ENCODE results near the gene SRBD1.
"Not testable (repeated sequence)": the region's sequence is repeated elsewhere in the genome, so short reads cannot be mapped to it uniquely, and the experiment has no call there.

SRBD1 gene

DNA sequence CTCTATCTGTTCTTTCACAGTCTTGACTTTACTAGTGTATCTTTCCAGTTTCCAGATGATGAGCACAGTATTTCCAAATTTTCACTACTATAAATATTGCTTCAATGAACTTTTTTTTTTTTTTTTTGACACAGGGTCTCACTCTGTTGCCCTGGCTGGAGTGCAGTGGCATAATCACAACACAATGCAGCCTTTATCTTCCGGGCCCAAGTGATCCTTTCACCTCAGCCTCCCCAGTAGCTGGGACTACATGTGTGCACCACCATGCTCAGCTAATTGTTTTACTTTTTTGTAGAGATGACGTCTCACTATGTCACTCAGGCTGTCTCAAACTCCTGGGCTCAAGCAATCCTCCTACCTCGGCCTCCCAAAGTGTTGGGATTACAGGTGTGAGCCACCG is 142.8 kb downstream of the SRBD1 start:
- no peak for DNase-seq (ENCODE audit: low read depth)

DNA sequence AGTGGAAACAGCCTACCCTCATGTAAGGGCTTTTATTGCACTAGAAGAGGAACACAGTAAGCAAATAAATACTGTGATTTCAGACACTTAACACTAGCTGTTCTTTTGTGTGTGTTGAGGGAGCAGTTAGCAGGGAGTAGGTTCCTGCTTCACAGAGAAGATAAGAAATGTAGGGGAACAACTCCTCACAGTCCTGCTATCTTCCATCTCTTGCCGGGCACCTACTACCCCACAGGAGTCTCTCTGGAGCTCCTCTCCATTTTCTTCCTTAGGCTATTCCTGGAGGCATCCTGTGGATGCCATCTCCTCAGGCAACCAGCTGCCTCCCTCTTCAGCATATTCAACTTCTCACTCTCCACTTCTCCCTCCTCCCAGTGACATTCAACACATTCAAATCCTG is 145.0 kb downstream of the SRBD1 start:
- no peak for DNase-seq (ENCODE audit: low read depth)

- DNase-seq (ENCODE audit: low read depth): no peak
These were observed 150.2 kb downstream of the SRBD1 start for GRCh38 chr2:45460825-45461224.

GRCh38 chr2:45459860-45460259 is 151.2 kb downstream of the SRBD1 start:
- DNase-seq (ENCODE audit: low read depth): no peak

- DNase-seq (ENCODE audit: low read depth): peak; percentile 84
These were observed 152.0 kb downstream of the SRBD1 start for GRCh38 chr2:45458909-45459563.

GRCh38 chr2:45457211-45457945 is 153.7 kb downstream of the SRBD1 start:
- no peak for DNase-seq (ENCODE audit: low read depth)

GRCh38 chr2:45452866-45453265 is 158.2 kb downstream of the SRBD1 start:
- DNase-seq (ENCODE audit: low read depth): peak; percentile 98

GRCh38 chr2:45450634-45451033 is 160.4 kb downstream of the SRBD1 start:
- DNase-seq (ENCODE audit: low read depth): no peak

GRCh38 chr2:45448217-45448616 is 162.8 kb downstream of the SRBD1 start:
- no peak for DNase-seq (ENCODE audit: low read depth)

DNA sequence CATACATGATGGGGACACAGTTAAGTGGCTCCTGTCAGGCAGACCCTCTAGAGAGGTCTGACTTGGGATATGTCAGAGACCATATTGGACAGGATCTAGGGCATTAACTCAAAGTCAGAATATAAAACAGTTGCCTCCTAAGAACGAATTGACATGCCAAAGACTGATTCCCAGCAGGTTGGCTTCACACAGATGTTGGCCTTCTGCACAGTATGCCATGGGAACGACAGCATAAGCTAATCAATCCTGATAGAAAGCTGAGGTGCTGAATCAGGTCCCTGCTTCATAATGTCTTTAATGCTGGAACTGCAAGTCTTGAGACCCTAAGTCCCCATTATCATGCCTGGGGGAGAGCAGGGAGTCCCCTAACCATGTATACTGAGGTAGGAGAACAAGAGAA is 165.1 kb downstream of the SRBD1 start:
- no peak for DNase-seq (ENCODE audit: low read depth)

DNA sequence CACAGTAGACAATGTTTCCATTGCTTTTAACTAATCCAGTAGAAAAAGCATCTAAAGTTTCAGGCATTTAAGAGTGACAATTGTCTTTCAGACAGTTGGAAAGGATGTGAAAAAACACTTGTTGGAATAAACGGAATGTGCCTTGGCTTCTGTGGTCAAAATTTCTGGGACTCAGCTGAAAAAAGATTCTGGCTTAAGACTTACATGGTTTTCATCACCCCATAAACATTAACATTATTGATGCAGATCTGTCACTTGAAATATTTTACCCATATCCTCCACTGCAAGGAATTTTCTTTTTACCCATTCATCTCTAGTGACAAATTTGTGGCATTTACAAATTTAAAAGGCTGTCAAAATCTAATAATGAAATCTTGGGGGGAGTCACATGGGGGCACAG is 166.0 kb downstream of the SRBD1 start:
- DNase-seq (ENCODE audit: low read depth): peak; percentile 80

GRCh38 chr2:45443012-45443411 is 168.1 kb downstream of the SRBD1 start:
- no peak for DNase-seq (ENCODE audit: low read depth)

- DNase-seq (ENCODE audit: low read depth): no peak
These were observed 169.0 kb downstream of the SRBD1 start for GRCh38 chr2:45442026-45442425.

GRCh38 chr2:45441571-45441970 is 169.5 kb downstream of the SRBD1 start:
- DNase-seq (ENCODE audit: low read depth): no peak

- peak; percentile 74 for DNase-seq (ENCODE audit: low read depth)
These were observed 171.0 kb downstream of the SRBD1 start for GRCh38 chr2:45439788-45440773.

- no peak for DNase-seq (ENCODE audit: low read depth)
These were observed 172.0 kb downstream of the SRBD1 start for GRCh38 chr2:45438872-45439665.

- no peak for DNase-seq (ENCODE audit: low read depth)
These were observed 174.6 kb downstream of the SRBD1 start for GRCh38 chr2:45436456-45436855.

DNA sequence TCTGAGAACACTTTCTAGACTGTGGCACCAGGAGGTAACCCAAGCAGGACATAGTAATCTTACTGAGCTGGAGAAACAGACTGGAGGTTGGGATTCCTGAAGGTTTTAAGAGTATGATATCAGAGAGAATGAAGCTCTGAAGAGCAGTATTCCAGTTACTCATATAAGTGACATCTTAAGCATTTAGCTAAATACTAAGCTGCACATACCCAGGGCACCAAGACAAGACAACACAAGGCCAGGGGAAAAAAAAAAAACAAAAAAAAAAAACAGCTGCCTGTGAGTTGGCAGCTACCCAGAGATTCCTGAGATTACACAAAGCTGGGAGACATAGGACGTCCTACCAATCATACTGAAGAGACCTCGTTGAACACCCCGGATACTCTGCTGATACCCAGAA is 175.8 kb downstream of the SRBD1 start:
- DNase-seq (ENCODE audit: low read depth): peak; percentile 97

DNA sequence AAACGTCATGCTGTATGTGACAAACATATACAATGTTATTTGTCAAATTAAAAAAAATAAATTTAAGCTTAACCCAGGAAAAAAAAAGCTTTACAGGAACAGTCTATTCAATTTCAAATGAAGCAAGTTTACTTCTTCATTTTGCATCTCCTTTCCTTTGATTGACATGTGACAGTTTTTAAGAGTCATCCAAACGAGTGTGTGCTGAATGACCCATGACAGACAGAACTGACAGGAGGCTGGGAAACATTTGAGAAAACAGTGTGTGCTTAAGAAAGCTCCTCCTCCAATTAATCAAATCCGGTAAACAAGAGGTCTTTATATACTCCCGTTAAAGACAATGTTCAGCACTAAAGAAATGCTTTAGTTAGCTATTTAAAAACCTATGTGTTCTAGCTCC is 177.7 kb downstream of the SRBD1 start:
- DNase-seq (ENCODE audit: low read depth): no peak

- DNase-seq (ENCODE audit: low read depth): peak; percentile 43
These were observed 178.7 kb downstream of the SRBD1 start for GRCh38 chr2:45432406-45432805.

- not testable (repeated sequence) for DNase-seq (ENCODE audit: low read depth)
These were observed 185.0 kb downstream of the SRBD1 start for GRCh38 chr2:45426025-45426424.

GRCh38 chr2:45422921-45423320 is 188.1 kb downstream of the SRBD1 start:
- DNase-seq (ENCODE audit: low read depth): no peak

Data from EH (cell line).